Measurements from ENCODE around the gene EDRF1.

DNA sequence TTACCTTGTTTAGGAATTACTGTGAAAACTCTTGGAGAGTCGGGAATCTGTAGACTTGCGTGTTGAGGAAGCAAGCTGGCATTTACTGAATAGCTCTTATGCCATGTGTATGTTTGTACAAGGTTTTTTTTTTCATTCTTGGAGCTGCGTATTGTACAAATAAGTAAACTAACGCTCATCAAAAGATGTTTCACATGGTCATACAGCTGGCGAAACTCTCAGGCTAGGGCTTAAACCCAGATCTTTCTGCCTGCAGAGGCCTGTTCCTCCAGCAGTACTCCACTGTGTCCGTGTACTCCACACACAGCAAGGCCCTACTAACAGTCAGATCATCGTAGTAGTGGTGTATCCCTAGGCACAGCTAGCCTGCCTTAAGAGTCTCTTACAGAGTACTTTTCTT, 7.4 kb downstream of the EDRF1 start:
- TF ChIP-seq, protein P1, sequence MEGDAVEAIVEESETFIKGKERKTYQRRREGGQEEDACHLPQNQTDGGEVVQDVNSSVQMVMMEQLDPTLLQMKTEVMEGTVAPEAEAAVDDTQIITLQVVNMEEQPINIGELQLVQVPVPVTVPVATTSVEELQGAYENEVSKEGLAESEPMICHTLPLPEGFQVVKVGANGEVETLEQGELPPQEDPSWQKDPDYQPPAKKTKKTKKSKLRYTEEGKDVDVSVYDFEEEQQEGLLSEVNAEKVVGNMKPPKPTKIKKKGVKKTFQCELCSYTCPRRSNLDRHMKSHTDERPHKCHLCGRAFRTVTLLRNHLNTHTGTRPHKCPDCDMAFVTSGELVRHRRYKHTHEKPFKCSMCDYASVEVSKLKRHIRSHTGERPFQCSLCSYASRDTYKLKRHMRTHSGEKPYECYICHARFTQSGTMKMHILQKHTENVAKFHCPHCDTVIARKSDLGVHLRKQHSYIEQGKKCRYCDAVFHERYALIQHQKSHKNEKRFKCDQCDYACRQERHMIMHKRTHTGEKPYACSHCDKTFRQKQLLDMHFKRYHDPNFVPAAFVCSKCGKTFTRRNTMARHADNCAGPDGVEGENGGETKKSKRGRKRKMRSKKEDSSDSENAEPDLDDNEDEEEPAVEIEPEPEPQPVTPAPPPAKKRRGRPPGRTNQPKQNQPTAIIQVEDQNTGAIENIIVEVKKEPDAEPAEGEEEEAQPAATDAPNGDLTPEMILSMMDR (conservative IDR thresholded peaks at IDR 0.05; ENCODE audit: low read depth, low read length): no peak
- no peak for TF ChIP-seq EZH2 (IDR thresholded peaks at IDR 0.05; ENCODE audit: borderline replicate concordance, low read depth, low read length, poor library complexity, severe bottlenecking)

All from A673 (cell line).